Stimulated activated CD4-positive, alpha-beta T cell treated with anti-CD3 and anti-CD28 coated beads, TNF-alpha, amount 100 ng/mL, for 4 hours (primary cell): Measurements from ENCODE around the gene PRSS21.

Source experiments
- DNase-seq, 3 experiments: peaks; one replicate each; pipeline ENCODE4 v3.0.0-alpha.2; 2020; ENCODE audit warnings: low read depth in 3 of 3

PRSS21 gene

GRCh38 chr16:2779978-2780898, 36.8 kb upstream of the PRSS21 start:
- no peak for DNase-seq

GRCh38 chr16:2782583-2783351, 34.3 kb upstream of the PRSS21 start:
- DNase-seq = no peak

GRCh38 chr16:2783581-2784357, 33.3 kb upstream of the PRSS21 start:
- no peak for DNase-seq

- no peak for DNase-seq
These were observed 32.5 kb upstream of the PRSS21 start for GRCh38 chr16:2784358-2785100.

GRCh38 chr16:2785101-2785991, 31.7 kb upstream of the PRSS21 start:
- peak in 2 of 3 experiments; percentile 15 to 33 for DNase-seq

- no peak for DNase-seq
These were observed 30.8 kb upstream of the PRSS21 start for GRCh38 chr16:2786061-2786825.

GRCh38 chr16:2786826-2787151, 30.2 kb upstream of the PRSS21 start:
- DNase-seq = no peak

- no peak for DNase-seq
These were observed 29.6 kb upstream of the PRSS21 start, which contains the start of gene PRSS33 for GRCh38 chr16:2787406-2787805. Gene PRSS33 (minus strand): TSS chr16:2787560. CDS start chr16:2786547, 1,013 bp downstream.

GRCh38 chr16:2787961-2788360, 29.1 kb upstream of the PRSS21 start:
- DNase-seq = no peak

- no peak for DNase-seq
These were observed 26.4 kb upstream of the PRSS21 start for GRCh38 chr16:2790631-2791030.

- no peak for DNase-seq
These were observed 25.9 kb upstream of the PRSS21 start for GRCh38 chr16:2791174-2791573.

- DNase-seq = no peak
These were observed 24.1 kb upstream of the PRSS21 start for GRCh38 chr16:2792940-2793339.

GRCh38 chr16:2795395-2796143, 21.5 kb upstream of the PRSS21 start:
- DNase-seq = no peak

GRCh38 chr16:2798723-2799204, 18.3 kb upstream of the PRSS21 start:
- DNase-seq = no peak

GRCh38 chr16:2799205-2799858, 17.7 kb upstream of the PRSS21 start:
- no peak for DNase-seq

- no peak for DNase-seq
These were observed 17.2 kb upstream of the PRSS21 start for GRCh38 chr16:2799859-2800226.

GRCh38 chr16:2803545-2804195, 13.4 kb upstream of the PRSS21 start:
- no peak for DNase-seq

GRCh38 chr16:2804728-2805127, 12.3 kb upstream of the PRSS21 start:
- no peak for DNase-seq
